Measurements from ENCODE around the gene SEMA4G. TPM values are rescaled to one million over a fixed set of nuclear protein-coding genes. Genes with fewer than 3 reads are reported as not detected.
A peak's percentile ranks its signal among the peaks of the same experiment; 100 is the strongest.
"Not testable (repeated sequence)": the region's sequence is repeated elsewhere in the genome, so short reads cannot be mapped to it uniquely, and the experiment has no call there.

Gene SEMA4G
- total RNA-seq, 1 donor from 2014 or later, result 0.31 TPM

DNA sequence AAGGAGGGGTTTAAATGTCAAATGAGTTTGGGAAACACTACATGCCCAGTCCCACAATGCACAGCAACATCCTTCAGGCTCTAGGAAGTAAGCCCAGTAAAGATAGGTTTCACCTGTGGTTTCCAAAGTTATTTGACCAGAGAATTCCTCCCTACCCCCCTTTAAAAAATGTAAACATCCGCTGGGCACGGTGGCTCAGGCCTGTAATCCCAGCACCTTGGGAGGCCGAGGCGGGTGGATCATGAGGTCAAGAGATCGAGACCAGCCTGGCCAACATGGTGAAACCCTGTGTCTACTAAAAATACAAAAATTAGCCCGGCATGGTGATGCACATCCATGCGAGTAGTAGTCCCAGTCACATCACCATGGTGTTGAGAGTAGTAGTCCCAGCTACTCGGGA is 6.1 kb downstream of the SEMA4G start:
- H3K4me3 Mint-ChIP-seq; H3K9me3 Mint-ChIP-seq; H3K4me1 Mint-ChIP-seq (ENCODE audit: low read depth); H3K36me3 Mint-ChIP-seq (ENCODE audit: low read depth); H3K27ac Mint-ChIP-seq; DNase-seq (ENCODE audit: low spot score); H3K27me3 Mint-ChIP-seq (ENCODE audit: insufficient read depth); intact Hi-C loops (cut with micrococcal nuclease): not testable (repeated sequence)

DNA sequence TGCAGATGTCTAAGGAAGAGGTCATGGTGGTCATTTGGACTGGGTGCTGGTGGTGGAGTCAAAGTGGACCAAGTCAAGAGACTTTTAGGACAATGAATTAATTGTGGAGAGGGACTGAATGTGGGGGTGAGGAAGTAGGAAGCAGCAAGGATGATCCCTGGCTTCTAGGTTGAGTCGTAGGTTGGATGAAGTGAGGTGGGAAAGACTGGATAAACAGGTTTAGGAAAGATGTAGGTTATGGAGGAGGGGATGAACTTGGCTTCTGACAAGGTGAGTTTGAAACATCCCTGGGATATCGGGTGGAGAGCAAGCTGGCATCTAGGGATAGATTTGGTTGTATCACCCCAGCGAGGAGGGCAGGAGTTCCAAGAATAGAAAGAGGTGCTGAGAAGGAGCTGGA is 7.6 kb downstream of the SEMA4G start:
- no peak overlapping the region for H3K27ac Mint-ChIP-seq
- H3K9me3 Mint-ChIP-seq, result no peaks in the 10 kb centered on the region
- H3K27me3 Mint-ChIP-seq (ENCODE audit: insufficient read depth), result peaks cover 4% of the 10 kb centered on the region
- no peak overlapping the region for H3K4me3 Mint-ChIP-seq
- intact Hi-C loops (cut with micrococcal nuclease), result no loop called here
- no peak for DNase-seq (ENCODE audit: low spot score)
- no peaks in the 10 kb centered on the region for H3K4me1 Mint-ChIP-seq (ENCODE audit: low read depth)
- peaks cover 5% of the 10 kb centered on the region for H3K36me3 Mint-ChIP-seq (ENCODE audit: low read depth)

DNA sequence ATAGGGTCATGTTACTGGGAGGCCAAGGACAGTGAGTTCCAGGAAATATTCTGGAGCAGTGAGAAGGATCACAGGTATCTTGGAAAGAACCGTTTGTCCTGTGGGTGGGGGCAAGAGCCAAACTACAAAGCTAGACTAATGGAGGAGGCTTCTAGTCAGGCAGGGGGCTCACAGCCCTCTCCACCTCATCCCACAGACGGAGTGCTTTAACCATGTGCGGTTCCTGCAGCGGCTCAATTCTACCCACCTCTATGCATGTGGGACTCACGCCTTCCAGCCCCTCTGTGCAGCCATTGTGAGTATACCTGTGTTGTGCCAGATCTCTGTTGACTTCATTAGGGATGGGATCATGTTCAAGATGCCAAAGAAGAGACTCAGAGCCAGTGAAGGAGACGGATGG is 8.1 kb downstream of the SEMA4G start:
- intact Hi-C loops (cut with micrococcal nuclease), result no loop called here
- no peak for DNase-seq (ENCODE audit: low spot score)
- peaks cover 5% of the 10 kb centered on the region for H3K36me3 Mint-ChIP-seq (ENCODE audit: low read depth)
- no peaks in the 10 kb centered on the region for H3K9me3 Mint-ChIP-seq
- H3K27ac Mint-ChIP-seq, result no peak overlapping the region
- no peaks in the 10 kb centered on the region for H3K4me1 Mint-ChIP-seq (ENCODE audit: low read depth)
- H3K4me3 Mint-ChIP-seq, result no peak overlapping the region
- peaks cover 4% of the 10 kb centered on the region for H3K27me3 Mint-ChIP-seq (ENCODE audit: insufficient read depth)

DNA sequence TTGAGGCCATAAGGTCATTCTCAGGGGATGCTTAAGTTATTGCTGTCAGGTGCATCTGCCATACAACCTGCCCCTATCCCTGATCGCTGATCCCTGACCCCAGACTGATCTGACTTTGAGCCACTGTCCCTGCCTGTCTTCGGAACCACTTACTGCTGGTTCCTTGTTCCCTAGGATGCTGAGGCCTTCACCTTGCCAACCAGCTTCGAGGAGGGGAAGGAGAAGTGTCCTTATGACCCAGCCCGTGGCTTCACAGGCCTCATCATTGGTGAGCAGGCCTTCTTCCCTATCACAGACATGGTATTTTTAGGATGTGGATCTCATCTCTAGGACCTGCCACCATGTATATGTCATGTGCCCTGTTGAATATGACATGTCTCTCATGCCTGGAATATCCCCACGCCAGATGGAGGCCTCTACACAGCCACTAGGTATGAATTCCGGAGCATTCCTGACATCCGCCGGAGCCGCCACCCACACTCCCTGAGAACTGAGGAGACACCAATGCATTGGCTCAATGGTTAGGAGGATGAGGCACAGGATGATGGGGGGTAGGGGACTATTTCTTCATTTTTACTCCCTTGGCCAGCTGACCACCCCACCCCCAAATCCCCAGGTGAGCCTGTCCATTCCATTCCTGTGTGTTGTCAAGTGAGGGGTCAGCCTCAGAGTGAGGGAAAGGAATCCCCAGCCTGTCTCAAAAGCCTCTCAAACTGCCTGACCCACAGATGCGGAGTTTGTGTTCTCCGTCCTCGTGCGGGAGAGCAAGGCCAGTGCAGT is 9.0 kb downstream of the SEMA4G start:
- H3K4me1 Mint-ChIP-seq (ENCODE audit: low read depth), result no peaks in the 10 kb centered on the region
- intact Hi-C loops (cut with micrococcal nuclease), result no loop called here
- no peak for DNase-seq (ENCODE audit: low spot score)
- peaks cover 4% of the 10 kb centered on the region for H3K27me3 Mint-ChIP-seq (ENCODE audit: insufficient read depth)
- H3K9me3 Mint-ChIP-seq, result no peaks in the 10 kb centered on the region
- H3K36me3 Mint-ChIP-seq (ENCODE audit: low read depth), result peaks cover 8% of the 10 kb centered on the region
- H3K27ac Mint-ChIP-seq, result no peak overlapping the region
- no peak overlapping the region for H3K4me3 Mint-ChIP-seq

DNA sequence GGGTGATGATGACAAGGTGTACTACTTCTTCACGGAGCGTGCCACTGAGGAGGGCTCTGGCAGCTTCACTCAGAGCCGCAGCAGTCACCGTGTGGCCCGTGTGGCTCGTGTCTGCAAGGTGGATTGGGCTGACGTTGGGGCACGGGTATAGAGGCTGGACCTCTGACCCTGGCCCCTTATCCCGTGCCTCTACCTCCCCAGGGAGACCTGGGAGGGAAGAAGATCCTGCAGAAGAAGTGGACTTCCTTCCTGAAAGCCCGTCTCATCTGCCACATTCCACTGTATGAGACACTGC is 9.5 kb downstream of the SEMA4G start:
- Mint-ChIP-seq H3K9me3 (no peaks in the 10 kb centered on the region), H3K36me3 (ENCODE audit: low read depth) (peaks cover 8% of the 10 kb centered on the region), H3K4me3 (no peak overlapping the region), H3K4me1 (ENCODE audit: low read depth) (no peaks in the 10 kb centered on the region), H3K27me3 (ENCODE audit: insufficient read depth) (no peaks in the 10 kb centered on the region), H3K27ac (no peak overlapping the region)
- no peak for DNase-seq (ENCODE audit: low spot score)
- intact Hi-C loops (cut with micrococcal nuclease), result no loop called here

DNA sequence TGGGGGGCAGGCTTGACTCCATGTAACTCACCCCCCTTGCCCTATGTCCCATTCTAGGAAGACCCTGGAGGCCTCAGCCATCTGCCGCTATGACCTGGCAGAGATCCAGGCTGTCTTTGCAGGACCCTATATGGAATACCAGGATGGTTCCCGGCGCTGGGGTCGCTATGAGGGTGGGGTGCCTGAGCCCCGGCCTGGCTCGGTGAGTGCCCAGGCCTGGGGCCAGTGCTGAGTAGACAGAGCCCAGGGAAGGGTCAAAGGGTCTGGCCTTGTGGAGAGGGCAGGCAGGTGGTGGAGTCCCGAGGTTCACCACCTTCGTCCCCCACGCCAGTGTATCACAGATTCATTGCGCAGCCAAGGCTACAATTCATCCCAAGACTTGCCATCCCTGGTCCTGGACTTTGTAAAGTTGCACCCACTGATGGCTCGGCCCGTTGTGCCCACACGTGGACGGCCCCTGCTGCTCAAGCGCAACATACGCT is 10.5 kb downstream of the SEMA4G start:
- DNase-seq (ENCODE audit: low spot score), result no peak
- H3K4me3 Mint-ChIP-seq, result no peak overlapping the region
- no peaks in the 10 kb centered on the region for H3K4me1 Mint-ChIP-seq (ENCODE audit: low read depth)
- H3K27ac Mint-ChIP-seq, result no peak overlapping the region
- H3K36me3 Mint-ChIP-seq (ENCODE audit: low read depth), result peaks cover 12% of the 10 kb centered on the region
- no peaks in the 10 kb centered on the region for H3K27me3 Mint-ChIP-seq (ENCODE audit: insufficient read depth)
- no peaks in the 10 kb centered on the region for H3K9me3 Mint-ChIP-seq
- intact Hi-C loops (cut with micrococcal nuclease), result no loop called here

DNA sequence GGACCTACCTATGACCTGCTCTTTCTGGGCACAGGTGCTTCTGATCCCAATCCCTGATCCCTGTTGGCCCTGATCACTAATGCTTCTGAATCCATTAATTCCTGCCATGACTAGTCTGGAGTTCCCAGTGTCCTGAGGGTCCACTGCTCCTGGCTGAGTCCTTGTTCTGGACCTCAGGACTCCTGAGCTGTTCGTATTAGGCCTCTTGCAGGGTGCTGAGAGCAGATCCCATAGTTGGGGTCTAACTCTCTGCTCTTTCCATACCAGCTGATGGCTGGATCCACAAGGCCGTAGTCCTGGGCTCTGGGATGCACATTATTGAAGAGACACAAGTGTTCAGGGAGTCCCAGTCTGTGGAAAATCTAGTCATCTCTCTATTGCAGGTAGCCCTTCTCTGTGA is 11.0 kb downstream of the SEMA4G start:
- Mint-ChIP-seq H3K36me3 (ENCODE audit: low read depth) (peaks cover 12% of the 10 kb centered on the region), H3K9me3 (no peaks in the 10 kb centered on the region), H3K27me3 (ENCODE audit: insufficient read depth) (no peaks in the 10 kb centered on the region), H3K27ac (no peak overlapping the region), H3K4me1 (ENCODE audit: low read depth) (no peaks in the 10 kb centered on the region), H3K4me3 (no peak overlapping the region)
- no peak for DNase-seq (ENCODE audit: low spot score)
- intact Hi-C loops (cut with micrococcal nuclease), result no loop called here

DNA sequence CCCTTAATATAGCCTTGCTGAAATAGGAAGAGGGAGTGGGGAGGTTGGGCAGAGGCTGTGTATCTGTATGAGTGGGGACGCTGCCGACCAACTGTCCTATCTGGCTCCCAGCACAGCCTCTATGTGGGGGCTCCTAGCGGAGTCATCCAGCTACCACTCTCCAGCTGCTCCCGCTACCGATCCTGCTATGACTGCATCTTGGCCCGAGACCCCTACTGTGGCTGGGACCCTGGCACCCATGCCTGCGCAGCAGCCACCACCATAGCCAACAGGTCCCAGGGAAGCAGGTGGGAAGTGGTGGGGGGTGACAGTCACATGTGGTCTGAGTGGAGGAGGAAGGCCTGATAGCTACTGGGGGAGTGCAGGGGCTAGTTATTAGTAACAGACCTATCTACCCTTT is 11.4 kb downstream of the SEMA4G start:
- Mint-ChIP-seq H3K27ac (no peak overlapping the region), H3K9me3 (no peaks in the 10 kb centered on the region), H3K4me3 (no peak overlapping the region), H3K36me3 (ENCODE audit: low read depth) (peaks cover 12% of the 10 kb centered on the region), H3K27me3 (ENCODE audit: insufficient read depth) (no peaks in the 10 kb centered on the region), H3K4me1 (ENCODE audit: low read depth) (no peaks in the 10 kb centered on the region)
- no peak for DNase-seq (ENCODE audit: low spot score)
- intact Hi-C loops (cut with micrococcal nuclease), result no loop called here

DNA sequence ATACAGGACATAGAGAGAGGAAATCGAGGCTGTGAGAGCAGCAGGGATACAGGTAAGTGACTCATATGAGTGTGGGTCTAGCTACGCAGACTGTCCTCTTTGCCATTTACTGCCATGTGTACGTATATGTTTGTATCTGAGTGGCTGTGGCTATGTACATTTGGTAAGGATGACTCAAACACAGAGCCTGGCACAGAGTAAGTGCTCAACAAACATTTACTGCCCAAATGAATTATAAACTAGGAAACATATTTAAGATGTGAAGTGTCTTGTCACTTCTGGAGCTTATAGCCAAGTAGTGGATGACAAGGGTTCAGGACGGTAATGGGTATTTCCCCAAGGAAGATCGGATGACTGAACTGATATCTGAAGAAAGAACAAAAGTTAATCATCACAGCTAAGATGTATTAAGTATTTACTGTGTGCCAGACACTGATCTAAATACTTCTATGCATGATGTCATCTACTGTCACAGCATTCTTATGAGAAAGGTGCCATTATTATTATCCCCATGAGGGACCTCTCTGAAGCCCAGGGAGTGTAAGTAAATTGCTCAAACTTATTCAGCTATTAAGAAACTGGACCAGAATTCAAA is 12.0 kb downstream of the SEMA4G start:
- H3K4me1 Mint-ChIP-seq (ENCODE audit: low read depth), result peaks cover 1% of the 10 kb centered on the region
- H3K4me3 Mint-ChIP-seq, result no peak overlapping the region
- no peak for DNase-seq (ENCODE audit: low spot score)
- H3K36me3 Mint-ChIP-seq (ENCODE audit: low read depth), result peaks cover 15% of the 10 kb centered on the region
- no peaks in the 10 kb centered on the region for H3K27me3 Mint-ChIP-seq (ENCODE audit: insufficient read depth)
- H3K9me3 Mint-ChIP-seq, result no peaks in the 10 kb centered on the region
- no peak overlapping the region for H3K27ac Mint-ChIP-seq
- intact Hi-C loops (cut with micrococcal nuclease), result no loop called here

DNA sequence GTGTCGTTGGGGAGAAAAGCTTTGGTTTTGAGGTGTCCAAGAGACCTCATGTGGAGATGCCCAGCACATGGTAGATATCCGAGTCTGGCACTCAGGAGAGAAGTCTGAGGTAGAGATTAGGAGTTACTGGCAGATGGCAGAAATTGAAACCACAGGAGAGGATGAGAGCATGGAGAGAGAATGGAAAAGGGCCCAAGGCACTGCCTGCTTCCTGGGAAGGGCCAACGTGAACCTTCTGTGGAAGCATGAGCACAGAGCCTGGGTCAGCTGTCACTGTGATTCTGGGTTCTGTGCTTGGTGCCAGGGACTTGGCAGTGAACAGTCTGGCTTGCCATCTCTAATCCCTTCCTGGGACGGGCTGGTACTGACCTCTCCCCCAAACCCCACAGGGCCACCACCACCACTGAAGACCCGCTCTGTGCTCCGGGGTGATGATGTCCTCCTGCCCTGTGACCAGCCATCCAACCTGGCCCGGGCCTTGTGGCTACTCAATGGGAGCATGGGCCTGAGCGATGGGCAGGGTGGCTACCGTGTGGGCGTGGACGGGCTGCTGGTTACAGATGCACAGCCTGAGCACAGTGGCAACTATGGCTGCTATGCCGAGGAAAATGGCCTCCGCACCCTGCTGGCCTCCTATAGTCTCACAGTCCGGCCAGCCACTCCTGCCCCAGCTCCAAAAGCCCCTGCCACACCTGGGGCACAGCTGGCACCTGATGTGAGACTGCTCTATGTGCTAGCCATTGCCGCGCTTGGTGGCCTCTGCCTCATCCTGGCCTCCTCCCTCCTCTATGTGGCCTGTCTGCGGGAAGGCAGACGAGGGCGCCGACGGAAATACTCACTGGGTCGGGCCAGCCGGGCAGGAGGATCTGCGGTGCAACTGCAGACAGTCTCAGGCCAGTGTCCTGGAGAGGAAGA is 13.9 kb downstream of the SEMA4G start:
- peaks cover 15% of the 10 kb centered on the region for H3K4me1 Mint-ChIP-seq (ENCODE audit: low read depth)
- H3K4me3 Mint-ChIP-seq, result no peak overlapping the region
- no peak overlapping the region for H3K27ac Mint-ChIP-seq
- H3K36me3 Mint-ChIP-seq (ENCODE audit: low read depth), result peaks cover 23% of the 10 kb centered on the region
- intact Hi-C loops (cut with micrococcal nuclease), result no loop called here
- no peaks in the 10 kb centered on the region for H3K9me3 Mint-ChIP-seq
- DNase-seq (ENCODE audit: low spot score), result no peak
- H3K27me3 Mint-ChIP-seq (ENCODE audit: insufficient read depth), result no peaks in the 10 kb centered on the region

DNA sequence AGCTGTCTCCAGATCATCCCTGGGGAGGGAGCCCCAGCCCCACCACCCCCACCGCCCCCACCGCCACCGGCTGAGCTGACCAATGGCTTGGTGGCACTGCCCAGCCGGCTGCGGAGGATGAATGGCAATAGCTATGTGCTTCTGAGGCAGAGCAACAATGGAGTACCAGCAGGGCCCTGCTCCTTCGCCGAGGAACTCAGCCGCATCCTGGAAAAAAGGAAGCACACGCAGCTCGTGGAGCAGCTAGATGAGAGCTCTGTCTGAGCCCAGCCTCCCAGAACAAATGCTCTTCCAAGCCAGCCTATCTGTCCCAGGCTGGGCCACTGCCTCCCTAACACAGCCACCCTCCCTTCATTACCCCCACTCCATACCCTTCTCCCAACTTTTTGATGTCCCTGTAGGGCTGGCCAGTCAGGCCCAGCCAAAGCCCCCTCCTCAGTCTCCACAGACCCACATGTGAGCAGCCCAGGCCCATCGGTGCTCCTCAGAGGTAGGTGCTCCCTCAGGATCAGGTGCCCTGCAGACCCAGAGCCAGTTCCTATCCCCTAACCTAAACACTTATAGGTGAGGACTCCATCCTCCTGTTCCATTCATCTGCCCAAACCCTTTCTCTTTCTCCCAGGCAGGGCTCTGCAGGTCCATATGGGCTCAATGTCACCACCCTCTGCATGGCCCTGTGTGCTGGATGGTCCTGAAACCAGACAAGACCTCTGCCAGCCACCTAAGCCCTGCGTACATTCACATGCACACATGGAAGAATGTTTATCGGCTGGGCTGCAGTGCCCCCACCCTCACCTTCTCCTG is 14.8 kb downstream of the SEMA4G start:
- DNase-seq (ENCODE audit: low spot score), result no peak
- Mint-ChIP-seq H3K4me3 (no peak overlapping the region), H3K4me1 (ENCODE audit: low read depth) (peaks cover 15% of the 10 kb centered on the region), H3K36me3 (ENCODE audit: low read depth) (peaks cover 22% of the 10 kb centered on the region), H3K27me3 (ENCODE audit: insufficient read depth) (no peaks in the 10 kb centered on the region), H3K9me3 (no peaks in the 10 kb centered on the region), H3K27ac (peak overlapping the region; percentile 52)
- intact Hi-C loops (cut with micrococcal nuclease), result no loop called here

DNA sequence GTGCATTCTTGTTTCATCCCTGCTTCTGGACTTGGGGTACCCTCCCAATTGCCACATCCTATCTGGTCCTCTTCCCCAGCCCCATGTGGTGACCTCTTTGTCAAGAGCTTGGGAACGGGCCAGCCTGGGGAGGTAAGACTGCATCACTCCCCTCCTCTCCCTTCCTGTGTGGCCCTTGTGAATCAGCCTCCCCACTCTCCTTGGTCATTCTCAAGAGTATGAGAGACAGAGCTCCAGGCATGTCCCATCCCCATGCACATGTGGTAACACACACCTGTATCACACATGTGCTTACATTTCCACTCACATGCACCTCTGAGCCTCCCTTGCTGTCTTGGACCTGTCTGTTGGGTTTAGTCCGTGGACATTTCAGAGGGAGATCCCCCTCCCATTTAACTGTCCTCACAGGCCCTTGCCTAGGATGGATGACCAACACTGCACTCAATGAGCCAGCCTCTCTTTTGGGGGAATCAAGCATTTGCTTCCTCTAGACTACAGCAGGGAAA is 15.4 kb downstream of the SEMA4G start:
- Mint-ChIP-seq H3K36me3 (ENCODE audit: low read depth) (peaks cover 27% of the 10 kb centered on the region), H3K4me1 (ENCODE audit: low read depth) (peaks cover 15% of the 10 kb centered on the region), H3K27me3 (ENCODE audit: insufficient read depth) (no peaks in the 10 kb centered on the region), H3K9me3 (no peaks in the 10 kb centered on the region), H3K27ac (no peak overlapping the region), H3K4me3 (no peak overlapping the region)
- intact Hi-C loops (cut with micrococcal nuclease), result no loop called here
- no peak for DNase-seq (ENCODE audit: low spot score)
